Activated CD4-positive, alpha-beta T cell treated with anti-CD3 and anti-CD28 coated beads, Interleukin-2, amount 50 U/mL, for 16 hours (primary cell): ENCODE results near the gene C1RL.

ENCODE experiments used
- DNase-seq: peaks from one replicate; pipeline ENCODE4 v3.0.0-alpha.2; 2020

Gene C1RL

GRCh38 chr12:7108796-7109571 is at the start of gene C1RL:
TSS of gene C1RL (minus strand) at chr12:7109214. CDS start at chr12:7109180, 34 bp downstream.
- DNase-seq: peak; percentile 85

- DNase-seq: no peak
These were observed 48.4 kb upstream of the C1RL start for GRCh38 chr12:7157391-7157790.

GRCh38 chr12:7156259-7157197 is 47.5 kb upstream of the C1RL start:
- no peak for DNase-seq

- no peak for DNase-seq
These were observed 46.5 kb upstream of the C1RL start for GRCh38 chr12:7155471-7156034.

- no peak for DNase-seq
These were observed 46.0 kb upstream of the C1RL start for GRCh38 chr12:7154901-7155470.

GRCh38 chr12:7154042-7154441 is 45.0 kb upstream of the C1RL start:
- DNase-seq: no peak

- DNase-seq: no peak
These were observed 43.8 kb upstream of the C1RL start for GRCh38 chr12:7152818-7153217.

GRCh38 chr12:7151532-7151931 is 42.5 kb upstream of the C1RL start:
- no peak for DNase-seq

GRCh38 chr12:7150841-7151240 is 41.8 kb upstream of the C1RL start:
- no peak for DNase-seq

- DNase-seq: no peak
These were observed 41.3 kb upstream of the C1RL start for GRCh38 chr12:7150356-7150755.

- no peak for DNase-seq
These were observed 37.9 kb upstream of the C1RL start for GRCh38 chr12:7146906-7147305.

GRCh38 chr12:7146228-7146627 is 37.2 kb upstream of the C1RL start:
- DNase-seq: no peak

- DNase-seq: no peak
These were observed 36.7 kb upstream of the C1RL start for GRCh38 chr12:7145671-7146070.

GRCh38 chr12:7144414-7145120 is 35.6 kb upstream of the C1RL start:
- DNase-seq: peak; percentile 32

GRCh38 chr12:7143564-7143963 is 34.5 kb upstream of the C1RL start:
- DNase-seq: no peak

GRCh38 chr12:7142809-7143465 is 33.9 kb upstream of the C1RL start:
- no peak for DNase-seq

GRCh38 chr12:7142056-7142644 is 33.1 kb upstream of the C1RL start:
- peak; percentile 60 for DNase-seq

- no peak for DNase-seq
These were observed 32.5 kb upstream of the C1RL start for GRCh38 chr12:7141351-7142005.

GRCh38 chr12:7139200-7139599 is 30.2 kb upstream of the C1RL start:
- no peak for DNase-seq

- no peak for DNase-seq
These were observed 28.9 kb upstream of the C1RL start for GRCh38 chr12:7137908-7138307.

GRCh38 chr12:7136676-7137075 is 27.7 kb upstream of the C1RL start:
- no peak for DNase-seq
